HEK293T (cell line): Measurements from ENCODE around the gene CSKMT.

Experiments used
- CTCF ChIA-PET: fragments of 350-600 bp; formaldehyde crosslinking; extraction: SDS; loops from one replicate; lab custom pipeline; 2021; ENCODE audit warnings: antibody characterized with exemption, inconsistent platforms; lab: Yijun Ruan, JAX
- POLR2A ChIA-PET: fragments of 350-600 bp; formaldehyde crosslinking; extraction: SDS; loops from one replicate; lab custom pipeline; 2020; ENCODE audit warnings: antibody characterized with exemption, inconsistent platforms; lab: Yijun Ruan, JAX
- DNase-seq: peaks from one replicate; pipeline ENCODE4 v3.0.0; 2012; ENCODE audit warnings: mixed read lengths; ENCODE audit errors: extremely low spot score
- ARNT ChIP-seq: fragments of 450-650 bp; IDR thresholded peaks from 2 replicates; pipeline ENCODE4 v1.6.1; 2017; ENCODE audit warnings: mild to moderate bottlenecking
- BHLHE40 ChIP-seq: fragments of 450-650 bp; IDR thresholded peaks from 2 replicates; pipeline ENCODE4 v1.6.1; 2016; ENCODE audit warnings: mild to moderate bottlenecking, moderate library complexity, borderline replicate concordance
- CTBP1 ChIP-seq: fragments of 450-650 bp; IDR thresholded peaks from 2 replicates; pipeline ENCODE4 v1.6.1; 2016; ENCODE audit warnings: borderline replicate concordance
- ELF4 ChIP-seq: fragments of 450-650 bp; IDR thresholded peaks from 2 replicates; pipeline ENCODE4 v1.6.1; 2017; ENCODE audit warnings: antibody characterized with exemption
- FOXA1 ChIP-seq: fragments of 450-650 bp; IDR thresholded peaks from 2 replicates; pipeline ENCODE4 v1.6.1; 2016; ENCODE audit warnings: mild to moderate bottlenecking
- FOXK2 ChIP-seq: fragments of 450-650 bp; IDR thresholded peaks from 2 replicates; pipeline ENCODE4 v1.6.1; 2016; ENCODE audit warnings: mild to moderate bottlenecking
- FOXM1 ChIP-seq: fragments of 450-650 bp; IDR thresholded peaks from 2 replicates; pipeline ENCODE4 v1.6.1; 2017; ENCODE audit warnings: mild to moderate bottlenecking, borderline replicate concordance
- HDGF ChIP-seq: fragments of 450-650 bp; IDR thresholded peaks from 2 replicates; pipeline ENCODE4 v1.6.1; 2017; ENCODE audit warnings: antibody characterized with exemption, borderline replicate concordance
- L3MBTL2 ChIP-seq: fragments of 450-650 bp; conservative IDR thresholded peaks from 2 replicates; pipeline ENCODE4 v1.6.1; 2016; ENCODE audit warnings: mild to moderate bottlenecking
- LEF1 ChIP-seq: fragments of 450-650 bp; IDR thresholded peaks from 2 replicates; pipeline ENCODE4 v1.6.1; 2017; ENCODE audit warnings: mild to moderate bottlenecking, borderline replicate concordance
- NFRKB ChIP-seq: fragments of 450-650 bp; IDR thresholded peaks from 2 replicates; pipeline ENCODE4 v1.6.1; 2016; ENCODE audit warnings: mild to moderate bottlenecking, moderate library complexity
- PKNOX1 ChIP-seq: fragments of 450-650 bp; IDR thresholded peaks from 2 replicates; pipeline ENCODE4 v1.6.1; 2016
- SP1 ChIP-seq: fragments of 450-650 bp; IDR thresholded peaks from 2 replicates; pipeline ENCODE4 v1.6.1; 2017
- SUZ12 ChIP-seq: fragments of 450-650 bp; IDR thresholded peaks from 2 replicates; pipeline ENCODE4 v1.6.1; 2016; ENCODE audit warnings: mild to moderate bottlenecking
- TARDBP ChIP-seq: fragments of 450-650 bp; IDR thresholded peaks from 2 replicates; pipeline ENCODE4 v1.6.1; 2016
- ZNF384 ChIP-seq: fragments of 450-650 bp; IDR thresholded peaks from 2 replicates; pipeline ENCODE4 v1.6.1; 2016

The CSKMT gene

GRCh38 chr11:62712861-62713260, 47.7 kb downstream of the CSKMT start:
- TF ChIP-seq FOXA1 (no peak), NFRKB (no peak), LEF1 (no peak), FOXK2 (no peak), SUZ12 (no peak), PKNOX1 (no peak), ELF4 (no peak), CTBP1 (no peak), SP1 (no peak), BHLHE40 (no peak), ZNF384 (no peak), ARNT (no peak), FOXM1 (no peak), TARDBP (no peak)
- no peak for DNase-seq
- CTCF ChIA-PET = no interaction called here
- POLR2A ChIA-PET = interaction anchor here (1.0 to 1.8 kb wide), 2 partner anchors 13 to 14 kb away, joined by 5 to 6 read pairs; partner anchors contain the start of gene HNRNPUL2

- POLR2A ChIA-PET = interaction anchor here (1.8 kb wide), 1 partner anchor 14 kb away, joined by 6 read pairs; the partner anchor contains the start of gene HNRNPUL2
- TF ChIP-seq BHLHE40 = no peak
- TF ChIP-seq SUZ12 = no peak
- no peak for TF ChIP-seq FOXK2
- no peak for TF ChIP-seq LEF1
- TF ChIP-seq HDGF = no peak
- no peak for TF ChIP-seq L3MBTL2
- no peak for TF ChIP-seq ZNF384
- CTCF ChIA-PET = no interaction called here
- no peak for DNase-seq
Observed at GRCh38 chr11:62713343-62713742, 48.2 kb downstream of the CSKMT start.

GRCh38 chr11:62715150-62716130, 50.3 kb downstream of the CSKMT start:
- DNase-seq = no peak
- ChIA-PET POLR2A (interaction anchor here (0.6 to 3.4 kb wide), 4 partner anchors 11 to 124 kb away, joined by 3 to 18 read pairs (median 3); partner anchors contain the start of genes HNRNPUL2 and TUT1), CTCF (interaction anchor here (0.6 kb wide), 2 partner anchors 52 to 146 kb away, joined by 3 to 4 read pairs; no protein-coding TSS in a partner anchor)
- TF ChIP-seq BHLHE40 (no peak), CTBP1 (no peak), TARDBP (no peak), PKNOX1 (no peak), ZNF384 (no peak), FOXK2 (no peak), ARNT (no peak), HDGF (no peak), NFRKB (no peak), SUZ12 (no peak), FOXM1 (no peak), L3MBTL2 (no peak), ELF4 (no peak), FOXA1 (no peak), SP1 (no peak), LEF1 (no peak)

- TF ChIP-seq PKNOX1 (no peak), SUZ12 (no peak), ELF4 (no peak), FOXK2 (no peak), LEF1 (no peak), HDGF (no peak), NFRKB (no peak), SP1 (no peak), TARDBP (no peak), CTBP1 (no peak), FOXA1 (no peak), ZNF384 (no peak), ARNT (no peak), FOXM1 (no peak), BHLHE40 (no peak), L3MBTL2 (no peak)
- POLR2A ChIA-PET = interaction anchor here (0.6 to 3.4 kb wide), 3 partner anchors 10 to 95 kb away, joined by 3 to 18 read pairs (median 3); partner anchors contain the start of gene HNRNPUL2
- DNase-seq = no peak
- CTCF ChIA-PET = no interaction called here
Observed at GRCh38 chr11:62716206-62716605, 51.1 kb downstream of the CSKMT start.

GRCh38 chr11:62716816-62717215, 51.7 kb downstream of the CSKMT start:
- POLR2A ChIA-PET = interaction anchor here (3.4 kb wide), 1 partner anchor 10 kb away, joined by 18 read pairs; the partner anchor contains the start of gene HNRNPUL2
- CTCF ChIA-PET = no interaction called here
- TF ChIP-seq FOXK2 = no peak
- no peak for TF ChIP-seq NFRKB
- TF ChIP-seq ARNT = no peak
- TF ChIP-seq CTBP1 = no peak
- no peak for TF ChIP-seq ZNF384
- no peak for TF ChIP-seq L3MBTL2
- TF ChIP-seq LEF1 = no peak
- no peak for TF ChIP-seq FOXA1
- no peak for TF ChIP-seq SP1
- TF ChIP-seq HDGF = no peak
- TF ChIP-seq BHLHE40 = no peak
- no peak for TF ChIP-seq TARDBP
- TF ChIP-seq FOXM1 = no peak
- no peak for TF ChIP-seq PKNOX1
- TF ChIP-seq ELF4 = no peak
- no peak for DNase-seq
